ENCODE results near the gene B4GALT3.

The B4GALT3 gene

GRCh38 chr1:161206411-161207140 lies 29.3 kb upstream of the B4GALT3 start:
- DNase-seq (ENCODE audit: low spot score): no peak

- DNase-seq (ENCODE audit: low spot score): peak; percentile 94
These were observed 24.8 kb upstream of the B4GALT3 start, which contains the start of gene NDUFS2 for GRCh38 chr1:161201836-161202712. Gene NDUFS2 (plus strand): TSS chr1:161202367. CDS start chr1:161202386, 19 bp downstream.

GRCh38 chr1:161200992-161201835 lies 23.9 kb upstream of the B4GALT3 start:
- no peak for DNase-seq (ENCODE audit: low spot score)

- DNase-seq (ENCODE audit: low spot score): no peak
These were observed 23.2 kb upstream of the B4GALT3 start for GRCh38 chr1:161200421-161200991.

- no peak for DNase-seq (ENCODE audit: low spot score)
These were observed 22.3 kb upstream of the B4GALT3 start for GRCh38 chr1:161199506-161200139.

GRCh38 chr1:161198897-161199431 lies 21.7 kb upstream of the B4GALT3 start, which contains the start of gene ADAMTS4:
Gene ADAMTS4 (minus strand): TSS chr1:161199054. CDS start chr1:161198627, 427 bp downstream.
- peak; percentile 68 for DNase-seq (ENCODE audit: low spot score)

- DNase-seq (ENCODE audit: low spot score): no peak
These were observed 21.0 kb upstream of the B4GALT3 start for GRCh38 chr1:161198194-161198896.

GRCh38 chr1:161197560-161198193 lies 20.4 kb upstream of the B4GALT3 start:
- no peak for DNase-seq (ENCODE audit: low spot score)

GRCh38 chr1:161196521-161197451 lies 19.5 kb upstream of the B4GALT3 start:
- DNase-seq (ENCODE audit: low spot score): peak; percentile 80

- no peak for DNase-seq (ENCODE audit: low spot score)
These were observed 18.8 kb upstream of the B4GALT3 start for GRCh38 chr1:161196111-161196510.

GRCh38 chr1:161195171-161195570 lies 17.9 kb upstream of the B4GALT3 start:
- no peak for DNase-seq (ENCODE audit: low spot score)

GRCh38 chr1:161193561-161194235 lies 16.4 kb upstream of the B4GALT3 start:
- DNase-seq (ENCODE audit: low spot score): no peak

GRCh38 chr1:161192476-161193465 lies 15.5 kb upstream of the B4GALT3 start:
- peak; percentile 89 for DNase-seq (ENCODE audit: low spot score)

GRCh38 chr1:161191971-161192370 lies 14.7 kb upstream of the B4GALT3 start:
- no peak for DNase-seq (ENCODE audit: low spot score)

- no peak for DNase-seq (ENCODE audit: low spot score)
These were observed 13.7 kb upstream of the B4GALT3 start for GRCh38 chr1:161190962-161191521.

- no peak for DNase-seq (ENCODE audit: low spot score)
These were observed 11.7 kb upstream of the B4GALT3 start for GRCh38 chr1:161189036-161189435.
